Measurements from ENCODE around the gene PLXNB3.

Gene PLXNB3

DNA sequence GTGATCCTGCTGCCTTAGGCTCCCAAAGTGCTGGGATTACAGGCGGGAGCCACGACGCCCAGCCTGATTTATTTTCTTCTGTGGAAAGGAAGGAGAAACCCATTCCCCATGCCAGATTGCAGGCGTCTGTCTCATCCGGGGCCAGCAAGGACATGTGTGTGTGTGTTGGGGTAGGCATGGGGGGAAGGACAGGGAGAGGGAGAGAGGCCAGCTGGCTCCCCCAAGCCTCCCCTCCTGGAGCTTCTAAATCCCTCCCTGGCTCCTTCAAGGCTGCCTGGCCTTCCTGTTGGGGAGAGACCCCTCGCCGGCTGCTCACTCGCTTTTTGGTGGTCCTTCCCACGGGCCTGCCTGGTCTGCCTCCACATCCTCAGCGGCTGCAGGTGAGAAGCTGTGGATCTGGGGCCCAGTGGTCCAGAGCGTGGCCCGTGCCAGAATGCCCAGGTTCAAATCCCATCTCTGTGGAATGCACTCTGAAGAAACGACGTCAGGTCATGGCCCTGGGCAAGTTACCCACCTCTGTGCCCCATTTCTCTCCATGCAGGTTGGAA is 1.3 kb upstream of the PLXNB3 start:
- no peak for DNase-seq

DNA sequence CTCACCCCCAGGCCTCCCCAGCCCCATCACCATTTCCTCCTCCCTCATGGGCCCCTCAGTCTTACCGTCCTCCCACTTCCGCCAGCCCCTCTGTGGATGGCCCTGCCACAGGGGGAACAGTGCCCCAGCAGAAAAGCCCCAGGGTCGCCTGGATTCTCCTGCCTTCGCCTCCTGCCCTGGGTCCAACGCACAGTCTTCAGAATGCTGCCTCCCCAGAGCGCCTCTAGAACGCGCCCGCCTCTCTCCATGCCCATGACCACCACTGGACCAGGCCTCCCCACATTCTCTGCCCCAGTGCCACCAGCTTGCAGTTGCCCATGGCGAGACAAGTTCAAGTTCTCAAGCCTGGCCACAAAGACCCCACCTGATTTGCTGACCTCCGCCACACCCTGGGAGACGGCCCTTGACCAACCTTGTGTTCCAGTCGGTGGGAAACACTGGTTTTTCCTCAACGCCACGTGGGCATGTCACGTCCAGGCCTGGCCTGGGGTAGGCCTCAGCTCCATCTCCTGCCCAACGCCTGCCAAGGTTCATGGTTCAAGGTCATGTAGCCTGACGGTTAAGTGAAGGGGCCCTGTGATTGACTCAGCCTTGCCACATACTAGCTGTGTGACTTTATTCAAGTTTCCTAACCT is 634 bp upstream of the PLXNB3 start:
- DNase-seq: no peak

DNA sequence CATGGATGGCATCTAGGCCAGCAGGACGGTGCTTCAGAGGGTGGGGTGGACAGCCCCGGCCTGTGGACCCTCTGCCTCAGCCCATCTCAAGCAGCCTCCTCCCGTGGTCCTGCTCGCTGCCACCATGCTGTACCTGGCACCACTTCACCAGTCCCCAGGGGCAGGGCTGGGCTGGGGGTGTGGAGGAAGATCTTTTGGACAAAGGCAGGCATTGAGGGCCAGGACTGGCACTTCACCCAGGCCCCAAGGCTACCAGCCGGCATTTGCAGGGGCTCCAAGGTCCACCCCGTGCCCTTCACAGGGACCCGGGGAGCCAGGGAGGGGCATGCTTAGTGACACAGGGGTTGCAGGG is 713 bp downstream of the PLXNB3 start:
- no peak for DNase-seq

DNA sequence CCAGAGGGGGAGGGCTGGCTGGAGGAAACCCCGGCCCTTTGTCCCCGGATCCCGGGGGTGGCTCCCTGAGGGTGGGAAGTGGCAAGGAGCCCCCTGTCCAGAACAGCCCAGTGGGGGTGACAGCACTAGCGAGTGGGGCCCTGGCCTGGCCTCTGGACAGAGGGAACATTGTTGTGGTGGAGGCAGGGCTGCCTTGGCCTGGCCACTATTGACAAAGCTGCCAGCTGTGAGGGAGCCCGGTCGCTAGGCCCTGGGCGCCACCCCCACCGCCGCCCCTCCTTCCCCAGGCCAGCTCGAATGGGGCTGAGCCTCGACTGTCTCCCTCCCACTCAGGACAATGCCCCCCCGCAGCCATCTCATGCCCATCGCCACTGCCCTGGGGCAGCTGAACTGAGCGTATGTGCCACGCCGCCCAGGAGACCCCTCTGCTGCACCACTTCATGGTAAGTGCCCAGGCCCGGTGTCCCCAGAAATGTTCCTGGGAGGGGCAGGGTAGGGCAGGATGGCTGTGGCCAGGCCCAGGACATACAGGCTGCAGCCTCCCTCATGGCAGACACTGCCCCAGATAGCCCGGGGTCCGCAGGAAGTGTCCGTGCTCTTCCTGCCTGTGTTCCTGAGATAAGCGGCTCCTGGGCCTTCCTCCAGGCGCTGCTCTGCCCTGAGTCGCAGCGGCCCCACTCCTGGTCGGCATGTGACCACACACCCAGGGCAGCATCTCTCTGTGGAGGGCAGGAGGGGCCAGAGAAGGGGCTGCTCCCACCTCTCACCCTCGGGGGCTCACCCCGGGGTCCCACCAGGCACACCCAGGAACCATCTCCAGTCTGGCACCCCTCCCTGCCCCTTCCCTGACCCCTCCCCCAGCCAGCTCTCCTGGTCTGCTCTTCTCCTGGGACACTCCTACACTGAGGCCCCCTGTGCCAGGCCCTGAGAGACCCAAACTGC is 1.4 kb downstream of the PLXNB3 start:
- no peak for DNase-seq

DNA sequence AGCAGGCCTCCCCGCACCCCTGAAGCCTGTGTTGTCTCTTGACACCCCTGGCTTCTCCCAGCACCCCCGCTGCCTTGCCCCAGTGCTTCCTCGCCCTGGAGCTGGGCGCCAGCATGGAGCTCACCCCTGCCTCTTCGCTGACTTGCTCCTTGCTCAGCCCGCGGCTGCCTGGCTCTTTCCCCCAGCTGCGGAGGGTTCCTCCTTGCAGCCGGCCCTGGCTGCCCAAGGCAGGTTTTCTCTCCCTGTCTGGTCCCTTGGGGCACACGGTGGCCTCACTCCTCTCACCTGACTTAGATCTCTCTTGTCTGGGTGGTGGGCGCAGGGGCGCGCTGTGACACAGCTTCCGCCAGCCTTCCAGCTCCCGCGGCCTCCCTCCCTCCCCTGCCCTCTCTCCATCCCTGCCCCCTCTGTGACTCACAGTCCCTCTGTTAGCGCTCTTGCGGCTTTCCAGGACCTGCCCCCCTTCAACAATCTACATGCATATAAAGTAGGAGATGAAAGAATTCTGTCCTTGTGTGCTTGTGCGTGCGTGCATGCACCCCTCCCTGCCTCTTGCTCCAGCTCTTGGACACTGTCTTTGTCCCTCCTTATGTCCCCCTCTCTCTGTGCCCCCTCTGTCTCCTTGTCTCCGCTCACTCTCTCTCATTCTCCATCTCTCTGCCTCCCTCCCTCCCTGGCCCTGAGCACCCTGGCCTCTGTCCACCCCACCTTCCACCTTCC is 2.2 kb downstream of the PLXNB3 start:
- DNase-seq: no peak

DNA sequence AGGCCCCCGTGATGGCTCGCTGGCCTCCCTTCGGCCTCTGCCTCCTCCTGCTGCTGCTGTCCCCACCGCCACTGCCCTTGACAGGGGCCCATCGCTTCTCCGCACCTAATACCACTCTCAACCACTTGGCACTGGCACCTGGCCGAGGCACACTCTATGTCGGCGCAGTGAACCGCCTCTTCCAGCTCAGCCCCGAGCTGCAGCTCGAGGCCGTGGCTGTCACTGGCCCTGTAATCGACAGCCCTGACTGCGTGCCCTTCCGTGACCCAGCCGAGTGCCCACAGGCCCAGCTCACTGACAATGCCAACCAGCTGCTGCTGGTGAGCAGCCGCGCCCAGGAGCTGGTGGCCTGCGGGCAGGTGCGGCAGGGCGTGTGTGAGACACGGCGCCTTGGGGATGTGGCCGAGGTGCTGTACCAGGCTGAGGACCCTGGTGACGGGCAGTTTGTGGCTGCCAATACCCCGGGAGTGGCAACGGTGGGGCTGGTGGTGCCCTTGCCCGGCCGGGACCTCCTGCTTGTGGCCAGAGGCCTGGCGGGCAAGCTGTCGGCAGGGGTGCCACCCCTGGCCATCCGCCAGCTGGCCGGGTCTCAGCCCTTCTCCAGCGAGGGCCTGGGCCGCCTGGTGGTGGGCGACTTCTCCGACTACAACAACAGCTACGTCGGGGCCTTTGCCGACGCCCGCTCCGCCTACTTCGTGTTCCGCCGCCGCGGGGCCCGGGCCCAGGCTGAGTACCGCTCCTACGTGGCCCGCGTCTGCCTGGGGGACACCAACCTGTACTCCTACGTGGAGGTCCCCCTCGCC is 3.0 kb downstream of the PLXNB3 start:
- no peak for DNase-seq

DNA sequence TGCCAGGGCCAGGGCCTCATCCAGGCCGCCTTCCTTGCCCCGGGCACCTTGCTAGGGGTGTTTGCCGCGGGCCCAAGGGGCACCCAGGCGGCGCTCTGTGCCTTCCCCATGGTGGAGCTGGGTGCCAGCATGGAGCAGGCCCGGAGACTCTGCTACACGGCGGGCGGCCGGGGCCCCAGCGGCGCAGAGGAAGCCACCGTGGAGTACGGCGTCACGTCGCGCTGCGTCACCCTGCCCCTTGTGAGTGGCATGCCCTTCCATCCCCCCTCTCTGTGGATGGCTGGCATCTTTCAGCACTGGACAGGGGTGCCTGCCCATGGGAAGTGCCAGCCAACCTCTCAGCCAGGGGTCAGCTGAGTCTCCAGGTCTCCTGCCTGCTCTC is 3.6 kb downstream of the PLXNB3 start:
- no peak for DNase-seq

DNA sequence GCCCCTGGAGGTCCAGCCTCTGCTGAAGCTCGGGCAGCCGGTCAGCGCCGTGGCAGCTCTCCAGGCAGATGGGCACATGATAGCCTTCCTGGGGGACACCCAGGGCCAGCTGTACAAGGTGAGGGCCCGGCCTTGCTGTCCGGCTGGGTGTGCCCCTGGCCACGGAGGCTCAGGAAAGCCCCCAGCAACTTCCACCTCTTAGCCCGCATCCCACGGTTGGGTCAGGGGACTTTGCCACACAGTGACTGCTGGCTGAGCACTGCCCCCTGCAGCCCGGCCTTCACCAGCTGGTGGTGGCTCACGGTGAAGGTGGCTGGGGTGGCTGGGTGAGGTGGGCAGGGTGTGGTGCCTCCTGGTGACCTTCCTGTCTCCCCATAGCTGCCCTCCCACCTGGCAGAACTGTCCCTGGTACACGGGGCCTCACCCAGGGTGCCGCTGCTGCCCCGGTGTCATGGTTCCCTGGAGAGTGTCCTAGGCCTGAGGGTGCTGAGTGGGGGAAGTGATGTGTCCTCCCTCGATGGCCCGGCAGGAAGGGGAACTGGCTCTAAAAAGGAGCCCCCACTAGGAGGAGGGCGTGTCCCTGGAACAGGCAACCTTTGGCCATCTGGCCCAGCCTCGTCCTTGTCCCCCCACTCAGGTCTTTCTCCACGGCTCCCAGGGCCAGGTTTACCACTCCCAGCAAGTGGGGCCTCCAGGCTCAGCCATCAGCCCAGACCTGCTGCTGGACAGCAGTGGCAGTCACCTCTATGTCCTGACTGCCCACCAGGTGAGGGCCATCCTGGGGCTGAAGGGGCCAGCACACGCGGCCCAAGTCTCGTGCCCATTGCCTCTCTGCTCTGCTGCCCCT is 4.5 kb downstream of the PLXNB3 start:
- DNase-seq: no peak

DNA sequence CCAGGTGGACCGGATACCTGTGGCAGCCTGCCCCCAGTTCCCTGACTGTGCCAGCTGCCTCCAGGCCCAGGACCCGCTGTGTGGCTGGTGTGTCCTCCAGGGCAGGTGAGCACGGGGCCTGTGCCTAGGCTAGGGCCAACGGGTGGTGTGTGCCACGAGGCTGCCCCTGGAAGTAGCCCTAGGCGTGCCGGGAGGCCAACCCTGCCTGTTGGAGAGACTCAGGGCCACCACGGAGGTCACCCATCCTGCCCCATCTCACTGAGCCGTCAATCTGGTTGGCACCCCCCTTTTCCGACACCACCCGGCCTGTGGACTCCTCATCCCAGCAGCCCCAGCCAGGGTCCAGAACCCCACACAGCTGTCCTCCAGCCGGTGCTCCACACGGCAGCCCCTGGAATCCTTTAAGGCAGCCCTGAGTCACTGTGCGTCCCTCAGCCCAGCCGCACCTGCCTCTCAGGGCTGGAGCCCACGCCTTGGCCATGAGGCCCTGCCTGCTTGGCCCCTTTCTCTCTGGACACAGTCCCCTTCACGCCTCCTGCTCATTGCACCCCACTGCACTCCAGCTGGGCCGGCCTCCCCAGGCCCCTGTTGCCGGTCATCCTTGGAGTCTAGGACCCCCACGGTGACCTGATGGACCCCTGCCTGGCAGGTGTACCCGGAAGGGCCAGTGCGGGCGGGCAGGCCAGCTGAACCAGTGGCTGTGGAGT is 5.3 kb downstream of the PLXNB3 start:
- DNase-seq: no peak

GRCh38 chrX:153769865-153770600 is 6.0 kb downstream of the PLXNB3 start:
- no peak for DNase-seq

GRCh38 chrX:153770601-153771414 is 6.8 kb downstream of the PLXNB3 start:
- DNase-seq: no peak

DNA sequence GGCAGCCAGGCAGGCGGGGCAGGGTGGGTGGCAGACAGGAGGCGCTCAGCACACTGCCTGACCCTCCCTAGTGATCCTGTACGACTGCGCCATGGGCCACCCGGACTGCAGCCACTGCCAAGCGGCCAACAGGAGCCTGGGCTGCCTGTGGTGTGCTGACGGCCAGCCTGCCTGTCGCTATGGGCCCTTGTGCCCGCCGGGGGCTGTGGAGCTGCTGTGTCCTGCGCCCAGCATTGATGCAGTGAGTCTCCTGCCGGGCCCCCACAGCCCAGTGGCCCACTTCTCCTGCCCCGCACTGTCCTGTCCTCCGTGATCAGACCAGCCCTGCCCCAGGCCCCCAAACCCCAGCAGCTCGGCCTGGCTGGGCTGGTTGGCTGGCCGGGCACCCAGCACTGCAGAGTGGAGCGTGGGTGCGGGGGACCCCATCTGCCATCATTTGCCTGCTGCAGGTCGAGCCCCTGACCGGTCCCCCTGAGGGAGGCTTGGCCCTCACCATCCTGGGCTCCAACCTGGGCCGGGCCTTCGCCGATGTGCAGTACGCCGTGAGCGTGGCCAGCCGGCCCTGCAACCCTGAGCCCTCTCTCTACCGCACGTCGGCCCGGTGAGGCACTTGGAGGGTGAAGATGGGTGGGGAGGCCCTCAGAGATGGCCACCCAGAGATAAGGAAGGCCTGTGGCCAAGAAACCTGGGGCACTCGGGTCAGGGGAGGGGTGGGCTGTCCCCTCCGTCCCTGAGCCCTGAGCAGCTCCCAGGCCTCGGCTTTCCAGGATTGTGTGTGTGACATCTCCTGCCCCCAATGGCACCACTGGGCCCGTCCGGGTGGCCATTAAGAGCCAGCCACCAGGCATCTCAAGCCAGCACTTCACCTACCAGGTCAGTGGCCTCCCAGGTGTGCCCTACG is 7.6 kb downstream of the PLXNB3 start:
- no peak for DNase-seq

GRCh38 chrX:153772316-153773217 is 8.5 kb downstream of the PLXNB3 start:
- no peak for DNase-seq

DNA sequence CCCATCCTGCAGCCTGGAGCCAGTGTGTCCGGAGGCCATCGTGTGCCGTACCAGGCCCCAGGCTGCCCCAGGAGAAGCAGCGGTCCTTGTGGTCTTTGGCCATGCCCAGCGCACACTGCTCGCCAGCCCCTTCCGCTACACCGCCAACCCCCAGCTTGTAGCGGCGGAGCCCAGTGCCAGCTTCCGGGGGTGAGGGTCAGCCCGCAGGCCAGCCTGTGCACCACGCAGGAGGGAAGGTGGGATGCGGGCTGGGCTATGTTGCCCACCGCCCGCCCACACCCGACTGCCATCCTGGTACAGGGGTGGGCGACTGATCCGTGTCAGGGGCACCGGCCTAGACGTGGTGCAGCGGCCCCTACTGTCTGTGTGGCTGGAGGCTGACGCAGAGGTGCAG is 9.2 kb downstream of the PLXNB3 start:
- DNase-seq: no peak

- DNase-seq: no peak
Observed at GRCh38 chrX:153773741-153774575, 9.9 kb downstream of the PLXNB3 start.

GRCh38 chrX:153774576-153775292 is 10.7 kb downstream of the PLXNB3 start:
- DNase-seq: no peak

Measured in GF-D8 (cell line).